Muscle layer of colon (tissue), 2 donors: Measurements from ENCODE around the gene CAPZA1.
A peak's percentile ranks its signal among the peaks of the same experiment; 100 is the strongest.

Experiments
- H3K27ac ChIP-seq: one replicate; pipeline ENCODE4 v1.7.0; 2013; ENCODE audit warnings: low read depth, mild to moderate bottlenecking, low read length, moderate library complexity
- H3K27me3 ChIP-seq, 2 donors: one replicate each; pipeline ENCODE4 v1.7.0; 2013; ENCODE audit warnings: low read length in 2 of 2, mild to moderate bottlenecking in 2 of 2; ENCODE audit not compliant: insufficient read depth in 2 of 2, control insufficient read depth in 1 of 2
- H3K36me3 ChIP-seq: one replicate; pipeline ENCODE4 v1.7.0; 2013; ENCODE audit warnings: mild to moderate bottlenecking, low read length; ENCODE audit not compliant: insufficient read depth
- H3K4me1 ChIP-seq: one replicate; pipeline ENCODE4 v1.7.0; 2013; ENCODE audit warnings: mild to moderate bottlenecking, low read length; ENCODE audit not compliant: insufficient read depth
- H3K4me3 ChIP-seq, 2 donors: one replicate each; pipeline ENCODE4 v1.7.0; 2013; ENCODE audit warnings: low read length in 2 of 2, low read depth in 1 of 2, mild to moderate bottlenecking in 1 of 2, moderate library complexity in 1 of 2
- H3K9ac ChIP-seq: one replicate; pipeline ENCODE4 v1.7.0; 2013; ENCODE audit warnings: low read length
- H3K9me3 ChIP-seq: one replicate; pipeline ENCODE4 v1.7.0; 2013; ENCODE audit warnings: mild to moderate bottlenecking, low read length
- donor health status: abdominal sarcoma.
- donor health status: Adenocarcinoma of cecum.

CAPZA1 gene

GRCh38 chr1:112704934-112705627, 85.4 kb downstream of the CAPZA1 start:
- peak overlapping the region; percentile 92 for H3K9ac ChIP-seq
- peak overlapping the region; percentile 81 to 95 for H3K4me3 ChIP-seq
- H3K27ac ChIP-seq, result peak overlapping the region; percentile 96
- no peaks in the 10 kb centered on the region for H3K27me3 ChIP-seq
- no peaks in the 10 kb centered on the region for H3K9me3 ChIP-seq
- H3K4me1 ChIP-seq, result peaks cover 65% of the 10 kb centered on the region
- H3K36me3 ChIP-seq, result peaks cover 25% of the 10 kb centered on the region

DNA sequence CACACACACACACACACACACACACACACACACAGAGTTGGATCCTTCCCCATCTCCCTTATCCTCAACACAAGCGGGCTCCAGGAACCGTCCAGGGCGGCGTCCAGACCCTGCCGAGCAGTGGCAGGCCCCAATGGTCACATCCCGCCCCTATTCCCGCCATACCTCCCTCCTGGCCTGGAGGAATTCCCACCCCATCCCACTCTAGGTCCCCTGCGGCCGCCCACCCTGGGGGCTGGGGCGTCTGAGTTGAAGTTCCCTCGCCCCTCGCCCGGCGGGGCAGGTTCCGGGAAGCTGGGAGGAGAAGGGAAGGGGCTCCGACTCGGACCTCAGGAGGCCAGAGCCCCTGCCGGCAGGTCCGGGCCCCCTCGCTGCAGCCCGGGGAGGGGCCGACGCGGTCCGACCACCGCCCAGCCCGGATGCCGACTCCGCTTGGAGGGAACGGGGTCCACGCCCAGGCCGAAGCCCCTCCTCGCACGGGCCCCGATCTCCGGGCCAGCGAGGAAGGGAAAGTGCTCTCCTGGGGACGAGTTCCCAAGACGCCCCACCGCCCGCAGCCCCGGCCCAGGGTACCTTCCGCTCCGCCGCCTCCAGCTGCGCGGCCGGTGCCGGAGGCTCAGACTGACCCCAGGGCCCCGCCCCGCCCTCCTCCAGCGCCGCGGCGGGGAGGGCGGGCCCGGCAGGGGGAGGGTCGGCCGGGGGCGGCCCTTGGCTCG, 87.0 kb downstream of the CAPZA1 start, which contains the start of gene RHOC:
Gene RHOC, minus strand, starts transcription at position 623 of the 716 bp plus-strand sequence. CDS start 3,328 bp downstream, outside the sequence.
- peaks cover 49% of the 10 kb centered on the region for H3K4me1 ChIP-seq

GRCh38 chr1:112707221-112708001, 87.8 kb downstream of the CAPZA1 start:
- peak overlapping the region; percentile 81 to 95 for H3K4me3 ChIP-seq
- H3K4me1 ChIP-seq, result peaks cover 42% of the 10 kb centered on the region
- no peak overlapping the region for H3K9ac ChIP-seq
- H3K27ac ChIP-seq, result peak overlapping the region; percentile 70
- no peaks in the 10 kb centered on the region for H3K27me3 ChIP-seq
- peaks cover 10% of the 10 kb centered on the region for H3K36me3 ChIP-seq
- no peaks in the 10 kb centered on the region for H3K9me3 ChIP-seq

More for the DNA sequence above, 87.0 kb downstream of the CAPZA1 start, which contains the start of gene RHOC:
- H3K4me3 ChIP-seq, result peak within 1 kb of the TSS; percentile 81 to 95
- H3K27ac ChIP-seq, result peak within 1 kb of the TSS; percentile 96
- H3K36me3 ChIP-seq, result peaks cover 18% of the 10 kb centered on the region
- H3K9me3 ChIP-seq, result no peaks in the 10 kb centered on the region
- H3K9ac ChIP-seq, result peak within 1 kb of the TSS; percentile 92
- no peaks in the 10 kb centered on the region for H3K27me3 ChIP-seq

DNA sequence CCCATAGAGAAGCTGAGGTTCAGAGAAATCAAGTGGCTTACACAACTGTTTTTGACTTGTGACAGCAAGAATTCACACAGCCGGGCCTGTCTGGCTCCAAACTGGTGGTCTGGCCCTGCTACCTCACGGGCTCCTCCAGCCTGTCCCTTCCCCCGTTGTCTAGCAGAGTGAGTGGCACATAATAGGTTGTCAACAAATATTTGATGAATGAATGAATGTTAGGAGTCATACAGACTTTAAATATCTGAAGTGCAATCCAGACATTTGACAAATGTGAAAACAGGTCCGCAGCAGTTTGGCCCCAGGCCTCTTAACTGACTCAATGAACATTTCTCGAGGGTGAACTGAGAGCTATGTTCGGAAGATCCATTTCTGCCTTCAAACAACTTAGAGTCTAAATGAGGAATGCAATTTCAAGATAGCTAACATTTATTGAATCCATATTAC, 88.4 kb downstream of the CAPZA1 start:
- H3K4me3 ChIP-seq, result no peak overlapping the region
- H3K9ac ChIP-seq, result no peak overlapping the region
- H3K36me3 ChIP-seq, result peaks cover 4% of the 10 kb centered on the region
- no peaks in the 10 kb centered on the region for H3K27me3 ChIP-seq
- H3K27ac ChIP-seq, result no peak overlapping the region
- H3K9me3 ChIP-seq, result no peaks in the 10 kb centered on the region
- peaks cover 36% of the 10 kb centered on the region for H3K4me1 ChIP-seq

- Histone ChIP-seq H3K27ac (no peak overlapping the region), H3K9ac (no peak overlapping the region), H3K9me3 (no peaks in the 10 kb centered on the region), H3K36me3 (no peaks in the 10 kb centered on the region), H3K27me3 (no peaks in the 10 kb centered on the region), H3K4me1 (peaks cover 33% of the 10 kb centered on the region), H3K4me3 (no peak overlapping the region)
Observed at GRCh38 chr1:112708489-112708888, 88.9 kb downstream of the CAPZA1 start.

GRCh38 chr1:112710159-112710558, 90.5 kb downstream of the CAPZA1 start:
- Histone ChIP-seq H3K9ac (no peak overlapping the region), H3K27me3 (no peaks in the 10 kb centered on the region), H3K9me3 (no peaks in the 10 kb centered on the region), H3K4me3 (no peak overlapping the region), H3K27ac (no peak overlapping the region), H3K4me1 (peaks cover 17% of the 10 kb centered on the region), H3K36me3 (no peaks in the 10 kb centered on the region)

GRCh38 chr1:112710586-112710985, 91.0 kb downstream of the CAPZA1 start:
- H3K27me3 ChIP-seq, result no peaks in the 10 kb centered on the region
- no peak overlapping the region for H3K4me3 ChIP-seq
- no peak overlapping the region for H3K27ac ChIP-seq
- no peaks in the 10 kb centered on the region for H3K36me3 ChIP-seq
- peaks cover 14% of the 10 kb centered on the region for H3K4me1 ChIP-seq
- no peaks in the 10 kb centered on the region for H3K9me3 ChIP-seq
- H3K9ac ChIP-seq, result no peak overlapping the region

DNA sequence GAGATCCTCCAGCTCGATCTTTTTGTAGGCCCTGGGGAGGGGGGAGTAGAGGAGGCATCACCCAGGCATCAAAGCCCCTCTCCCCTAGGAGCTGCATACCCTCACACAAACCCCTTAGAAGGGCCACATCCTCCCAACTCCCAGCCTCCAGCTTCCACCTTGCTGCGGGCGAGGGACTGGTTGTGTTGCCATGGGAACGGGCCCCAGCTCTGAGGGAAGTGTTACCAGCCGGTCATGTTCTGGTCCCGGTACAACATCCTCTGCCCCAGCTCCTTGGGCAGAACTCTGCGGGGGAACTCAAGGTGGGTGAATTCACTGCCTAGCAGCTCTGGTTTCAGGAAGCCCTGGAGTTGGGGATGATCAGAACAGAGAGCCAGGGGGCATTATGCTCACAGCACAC, 91.4 kb downstream of the CAPZA1 start:
- no peak overlapping the region for H3K9ac ChIP-seq
- no peaks in the 10 kb centered on the region for H3K36me3 ChIP-seq
- no peaks in the 10 kb centered on the region for H3K9me3 ChIP-seq
- no peaks in the 10 kb centered on the region for H3K27me3 ChIP-seq
- H3K4me3 ChIP-seq, result no peak overlapping the region
- peaks cover 14% of the 10 kb centered on the region for H3K4me1 ChIP-seq
- H3K27ac ChIP-seq, result no peak overlapping the region

GRCh38 chr1:112711670-112712069, 92.0 kb downstream of the CAPZA1 start:
- Histone ChIP-seq H3K36me3 (no peaks in the 10 kb centered on the region), H3K9me3 (no peaks in the 10 kb centered on the region), H3K4me1 (peaks cover 14% of the 10 kb centered on the region), H3K27ac (no peak overlapping the region), H3K9ac (no peak overlapping the region), H3K27me3 (no peaks in the 10 kb centered on the region), H3K4me3 (no peak overlapping the region)

DNA sequence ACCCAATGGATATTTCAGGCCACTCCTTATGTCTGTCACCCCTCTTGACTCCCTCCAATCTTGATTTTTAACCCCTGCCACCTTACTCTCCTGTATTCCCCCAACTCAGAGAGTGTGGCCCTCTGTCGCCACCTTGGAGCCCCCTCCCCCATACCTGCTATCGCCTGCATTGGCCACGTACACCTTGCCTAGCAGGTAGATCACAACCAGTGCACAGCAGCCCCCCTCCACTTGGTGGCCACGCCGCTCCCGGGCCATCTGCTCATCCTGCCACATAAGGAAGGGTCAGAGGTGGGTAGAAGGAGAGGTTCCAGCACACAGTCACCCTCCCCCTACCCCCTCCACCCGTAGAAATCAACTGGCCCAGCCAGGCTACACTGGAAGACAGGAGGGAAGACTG, 92.6 kb downstream of the CAPZA1 start:
- H3K36me3 ChIP-seq, result no peaks in the 10 kb centered on the region
- H3K27me3 ChIP-seq, result no peaks in the 10 kb centered on the region
- H3K4me3 ChIP-seq, result no peak overlapping the region
- peaks cover 14% of the 10 kb centered on the region for H3K4me1 ChIP-seq
- no peaks in the 10 kb centered on the region for H3K9me3 ChIP-seq
- H3K9ac ChIP-seq, result no peak overlapping the region
- no peak overlapping the region for H3K27ac ChIP-seq

- H3K9ac ChIP-seq, result no peak overlapping the region
- no peaks in the 10 kb centered on the region for H3K9me3 ChIP-seq
- no peaks in the 10 kb centered on the region for H3K27me3 ChIP-seq
- no peak overlapping the region for H3K27ac ChIP-seq
- H3K4me3 ChIP-seq, result no peak overlapping the region
- H3K4me1 ChIP-seq, result peaks cover 9% of the 10 kb centered on the region
- no peaks in the 10 kb centered on the region for H3K36me3 ChIP-seq
Observed at GRCh38 chr1:112712701-112713128, 93.1 kb downstream of the CAPZA1 start.
